Caki2 (cell line): Measurements from ENCODE around the gene C8B. TPM values are rescaled to one million over a fixed set of nuclear protein-coding genes. Genes with fewer than 3 reads are reported as not detected.

Experiments used
- total RNA-seq: library from RNA; depleted of rRNA; stranded (reverse); fragments of >200 nt; shearing (Covaris generic); gene quantifications from 2 replicates; pipeline ENCODE4 v1.2.3, GENCODE V29; 2014; ENCODE audit warnings: low replicate concordance; rRNA removed

C8B gene
- total RNA-seq, 1 experiment from 2014 or later = not detected

Other genes with a start within 250 kb of the C8B start
- not detected in 2 replicates for gene FYB2, start 146.6 kb downstream of the C8B start, total RNA-seq
- gene C8A, start 111.2 kb downstream of the C8B start, total RNA-seq = not detected in 2 replicates